Panc1 (cell line): ENCODE measurements around the gene STXBP1. TPM values are rescaled to one million over a fixed set of nuclear protein-coding genes. Genes with fewer than 3 reads are reported as not detected.

Source experiments
- ATAC-seq: fragments of 200-7000 bp; cut with Tn5 transposase; 2 replicates; pipeline ENCODE4 v1.9.1; 2020; ENCODE audit warnings: mild to moderate bottlenecking, moderate library complexity
- BruUV-seq: library from RNA; stranded (reverse); fragments of 400-500 nt; replicated peaks from 2 replicates; lab custom pipeline; 2021; lab: Mats Ljungman, UMichigan
- CTCF ChIA-PET: fragments of 300-600 bp; sonication (Branson Sonifier 250); formaldehyde crosslinking; loops from one replicate; lab custom pipeline; 2022; ENCODE audit warnings: antibody characterized with exemption; lab: Charles Lee
- POLR2A ChIA-PET: fragments of 300-600 bp; sonication (Branson Sonifier 250); formaldehyde crosslinking; loops from one replicate; lab custom pipeline; 2022; ENCODE audit warnings: antibody characterized with exemption; lab: Charles Lee
- DNase-seq: peaks from one replicate; pipeline ENCODE4 v3.0.0-alpha.2; 2010; ENCODE audit warnings: low read depth, low spot score
- H3K27ac ChIP-seq: 2 replicates; pipeline ENCODE4 v1.5.1; 2011; ENCODE audit warnings: mild to moderate bottlenecking, low read length, inconsistent platforms
- H3K27me3 ChIP-seq: fragments of 200-500 bp; sonication (Bioruptor generic); 2 replicates; pipeline ENCODE4 v1.6.0; 2014; ENCODE audit warnings: low read length, inconsistent platforms; ENCODE audit not compliant: control insufficient read depth, insufficient read depth
- H3K36me3 ChIP-seq: fragments of 200-500 bp; sonication (Bioruptor generic); 2 replicates; pipeline ENCODE4 v1.5.1; 2014; ENCODE audit warnings: inconsistent platforms, mild to moderate bottlenecking, low read length, moderate library complexity; ENCODE audit not compliant: control insufficient read depth, insufficient read depth
- H3K4me1 ChIP-seq: 2 replicates; pipeline ENCODE4 v1.5.1; 2011; ENCODE audit warnings: inconsistent platforms, mild to moderate bottlenecking, low read length, moderate library complexity; ENCODE audit not compliant: control insufficient read depth, insufficient read depth
- H3K4me3 ChIP-seq, 2 experiments: 2 replicates each; pipeline ENCODE4 v1.5.1; 2011 to 2012; ENCODE audit warnings: low read depth in 2 of 2, low read length in 2 of 2, mild to moderate bottlenecking in 2 of 2, inconsistent platforms in 1 of 2, moderate library complexity in 1 of 2
- H3K9me3 ChIP-seq: fragments of 200-500 bp; sonication (Bioruptor generic); 2 replicates; pipeline ENCODE4 v1.5.1; 2014; ENCODE audit warnings: low read depth, mild to moderate bottlenecking, inconsistent platforms, low read length, moderate library complexity; ENCODE audit not compliant: control insufficient read depth, insufficient read depth
- POLR2AphosphoS5 ChIP-seq: IDR thresholded peaks from 2 replicates; pipeline ENCODE4 v1.6.1; 2012; ENCODE audit warnings: mild to moderate bottlenecking, low read depth, low read length, moderate library complexity
- SIN3A ChIP-seq: IDR thresholded peaks from 2 replicates; pipeline ENCODE4 v1.6.1; 2012; ENCODE audit warnings: low read depth, mild to moderate bottlenecking, low read length, moderate library complexity, borderline replicate concordance; ENCODE audit not compliant: insufficient read depth
- TCF7L2 ChIP-seq: IDR thresholded peaks from 2 replicates; pipeline ENCODE4 v1.6.1; 2011; ENCODE audit warnings: mild to moderate bottlenecking, low read depth, low read length, inconsistent platforms
- in situ Hi-C: cut with HindIII; loops from 2 replicates; pipeline ENCODE4 v1.10.0; 2016; ENCODE audit warnings: low sequenced_read_pairs, low pct_unique_long_range_greater_than_20kb
- intact Hi-C: fragments of 100-400 bp; cut with micrococcal nuclease; formaldehyde crosslinking; loops from one replicate; pipeline ENCODE4 v1.10.0; 2022; ENCODE audit not compliant: unreplicated experiment
- total RNA-seq: library from RNA; stranded (reverse); gene quantifications from one replicate; pipeline ENCODE4 v1.2.1, GENCODE V29; 2021; ENCODE audit not compliant: unreplicated experiment
- TF ChIP-seq, protein P1 (sequence below): fragments of 450-650 bp; IDR thresholded peaks from 2 replicates; pipeline ENCODE4 v1.5.1; 2017; ENCODE audit warnings: mild to moderate bottlenecking
- TF ChIP-seq, protein P2 (sequence below), 2 experiments: IDR thresholded peaks; 2 replicates each; pipeline ENCODE4 v1.6.1; 2011 to 2012; ENCODE audit warnings: low read depth in 2 of 2, control low read depth in 1 of 2, low read length in 1 of 2, mild to moderate bottlenecking in 1 of 2, moderate library complexity in 1 of 2; ENCODE audit not compliant: insufficient read depth in 1 of 2

STXBP1 gene
- total RNA-seq, 1 experiment from 2014 or later: 67.5 TPM

DNA sequence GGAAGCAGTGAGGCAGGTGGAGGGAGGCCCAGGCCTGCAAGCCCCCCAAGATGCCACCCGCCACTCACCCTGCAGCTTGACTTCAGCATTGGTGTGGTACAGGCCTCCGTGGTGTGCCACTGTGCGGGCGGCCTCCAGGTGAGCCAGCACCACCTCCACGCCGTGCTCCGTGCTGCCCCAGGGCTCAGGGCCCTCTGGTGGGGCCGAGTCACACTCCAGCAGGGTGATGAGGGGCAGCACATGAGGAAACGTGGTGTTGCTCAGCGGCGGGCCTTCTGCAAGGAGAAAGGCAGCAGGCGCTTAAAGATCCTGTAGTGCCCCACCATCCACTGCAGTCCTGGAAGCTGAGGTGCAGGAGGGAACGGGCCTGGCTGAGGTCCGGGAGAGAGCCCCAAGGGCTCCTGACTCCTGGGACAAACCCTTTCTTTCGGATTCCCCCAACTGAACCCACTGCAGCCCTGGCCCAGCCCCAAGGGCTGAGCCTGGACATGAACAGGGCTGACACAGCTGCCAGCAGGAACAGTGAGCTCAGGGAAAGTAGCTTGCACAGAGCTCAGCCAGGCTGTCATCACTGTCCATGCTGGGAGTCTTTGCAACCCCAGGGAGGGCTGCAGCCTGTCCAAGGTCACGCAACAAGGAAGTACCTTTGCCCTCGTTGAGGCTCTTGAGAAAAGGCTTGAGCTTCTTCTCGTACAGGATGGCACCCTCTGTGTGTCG lies 127.7 kb downstream of the STXBP1 start:
- H3K9me3 ChIP-seq: no peaks in the 10 kb centered on the region
- in situ Hi-C loops (no loop called here), intact Hi-C loops (loop anchor here (5.0 to 10.0 kb wide), 2 partner anchors 155 to 183 kb away; no protein-coding TSS in a partner anchor)
- no peak overlapping the region for H3K27ac ChIP-seq
- DNase-seq (no peak), ATAC-seq (no peak)
- H3K27me3 ChIP-seq: no peaks in the 10 kb centered on the region
- no peaks in the 10 kb centered on the region for H3K36me3 ChIP-seq
- no peak for TF ChIP-seq SIN3A
- TF ChIP-seq TCF7L2: no peak
- TF ChIP-seq POLR2AphosphoS5: no peak
- TF ChIP-seq, protein P1, sequence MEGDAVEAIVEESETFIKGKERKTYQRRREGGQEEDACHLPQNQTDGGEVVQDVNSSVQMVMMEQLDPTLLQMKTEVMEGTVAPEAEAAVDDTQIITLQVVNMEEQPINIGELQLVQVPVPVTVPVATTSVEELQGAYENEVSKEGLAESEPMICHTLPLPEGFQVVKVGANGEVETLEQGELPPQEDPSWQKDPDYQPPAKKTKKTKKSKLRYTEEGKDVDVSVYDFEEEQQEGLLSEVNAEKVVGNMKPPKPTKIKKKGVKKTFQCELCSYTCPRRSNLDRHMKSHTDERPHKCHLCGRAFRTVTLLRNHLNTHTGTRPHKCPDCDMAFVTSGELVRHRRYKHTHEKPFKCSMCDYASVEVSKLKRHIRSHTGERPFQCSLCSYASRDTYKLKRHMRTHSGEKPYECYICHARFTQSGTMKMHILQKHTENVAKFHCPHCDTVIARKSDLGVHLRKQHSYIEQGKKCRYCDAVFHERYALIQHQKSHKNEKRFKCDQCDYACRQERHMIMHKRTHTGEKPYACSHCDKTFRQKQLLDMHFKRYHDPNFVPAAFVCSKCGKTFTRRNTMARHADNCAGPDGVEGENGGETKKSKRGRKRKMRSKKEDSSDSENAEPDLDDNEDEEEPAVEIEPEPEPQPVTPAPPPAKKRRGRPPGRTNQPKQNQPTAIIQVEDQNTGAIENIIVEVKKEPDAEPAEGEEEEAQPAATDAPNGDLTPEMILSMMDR: no peak
- TF ChIP-seq, protein P2, sequence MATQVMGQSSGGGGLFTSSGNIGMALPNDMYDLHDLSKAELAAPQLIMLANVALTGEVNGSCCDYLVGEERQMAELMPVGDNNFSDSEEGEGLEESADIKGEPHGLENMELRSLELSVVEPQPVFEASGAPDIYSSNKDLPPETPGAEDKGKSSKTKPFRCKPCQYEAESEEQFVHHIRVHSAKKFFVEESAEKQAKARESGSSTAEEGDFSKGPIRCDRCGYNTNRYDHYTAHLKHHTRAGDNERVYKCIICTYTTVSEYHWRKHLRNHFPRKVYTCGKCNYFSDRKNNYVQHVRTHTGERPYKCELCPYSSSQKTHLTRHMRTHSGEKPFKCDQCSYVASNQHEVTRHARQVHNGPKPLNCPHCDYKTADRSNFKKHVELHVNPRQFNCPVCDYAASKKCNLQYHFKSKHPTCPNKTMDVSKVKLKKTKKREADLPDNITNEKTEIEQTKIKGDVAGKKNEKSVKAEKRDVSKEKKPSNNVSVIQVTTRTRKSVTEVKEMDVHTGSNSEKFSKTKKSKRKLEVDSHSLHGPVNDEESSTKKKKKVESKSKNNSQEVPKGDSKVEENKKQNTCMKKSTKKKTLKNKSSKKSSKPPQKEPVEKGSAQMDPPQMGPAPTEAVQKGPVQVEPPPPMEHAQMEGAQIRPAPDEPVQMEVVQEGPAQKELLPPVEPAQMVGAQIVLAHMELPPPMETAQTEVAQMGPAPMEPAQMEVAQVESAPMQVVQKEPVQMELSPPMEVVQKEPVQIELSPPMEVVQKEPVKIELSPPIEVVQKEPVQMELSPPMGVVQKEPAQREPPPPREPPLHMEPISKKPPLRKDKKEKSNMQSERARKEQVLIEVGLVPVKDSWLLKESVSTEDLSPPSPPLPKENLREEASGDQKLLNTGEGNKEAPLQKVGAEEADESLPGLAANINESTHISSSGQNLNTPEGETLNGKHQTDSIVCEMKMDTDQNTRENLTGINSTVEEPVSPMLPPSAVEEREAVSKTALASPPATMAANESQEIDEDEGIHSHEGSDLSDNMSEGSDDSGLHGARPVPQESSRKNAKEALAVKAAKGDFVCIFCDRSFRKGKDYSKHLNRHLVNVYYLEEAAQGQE (IDR thresholded peaks at IDR 0.05; ENCODE audit: insufficient read depth in 1 of 2, low read depth in 2 of 2, low read length in 1 of 2): no peak
- POLR2A ChIA-PET: no interaction called here
- CTCF ChIA-PET: no interaction called here
- BruUV-seq: no TSS peak
- H3K4me1 ChIP-seq: no peaks in the 10 kb centered on the region
- H3K4me3 ChIP-seq: no peak overlapping the region

DNA sequence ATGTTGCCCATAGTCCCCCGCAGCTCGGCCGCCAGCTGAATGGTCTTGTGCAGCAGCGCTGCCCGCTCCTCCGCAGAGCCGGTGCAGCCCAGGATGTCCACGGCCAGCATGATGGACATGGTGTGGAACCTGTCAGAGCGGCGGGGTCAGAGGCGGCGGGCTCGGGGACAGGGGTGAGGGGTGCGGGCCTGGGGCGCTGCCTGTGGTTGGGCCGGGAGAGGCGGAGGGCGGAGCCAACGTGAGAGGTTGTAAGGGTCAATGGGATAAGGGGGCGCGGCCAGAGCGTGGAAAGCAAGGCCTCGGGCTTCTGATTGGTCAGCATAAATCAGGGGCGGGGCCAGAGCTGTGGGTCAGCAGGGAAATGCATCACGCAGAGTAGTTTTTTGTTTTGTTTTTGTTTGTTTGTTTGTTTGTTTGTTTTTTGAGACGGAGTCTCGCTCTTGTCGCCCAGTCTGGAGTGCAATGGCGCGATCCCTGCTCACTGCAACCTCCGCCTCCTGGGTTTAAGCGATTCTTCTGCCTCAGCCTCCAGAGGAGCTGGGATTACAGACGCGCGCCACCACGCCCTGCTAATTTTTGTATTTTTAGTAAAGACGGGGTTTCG lies 129.9 kb downstream of the STXBP1 start:
- Histone ChIP-seq H3K4me1 (no peaks in the 10 kb centered on the region), H3K36me3 (no peaks in the 10 kb centered on the region), H3K27ac (no peak overlapping the region), H3K4me3 (peak overlapping the region; percentile 39 to 52), H3K9me3 (no peaks in the 10 kb centered on the region), H3K27me3 (no peaks in the 10 kb centered on the region)
- intact Hi-C loops (loop anchor here (5.0 kb wide), 1 partner anchor 180 kb away; no protein-coding TSS in a partner anchor), in situ Hi-C loops (no loop called here)
- TF ChIP-seq, protein P1: no peak
- TF ChIP-seq SIN3A (no peak), POLR2AphosphoS5 (no peak), TCF7L2 (no peak)
- TF ChIP-seq, protein P2 (IDR thresholded peaks at IDR 0.05; ENCODE audit: insufficient read depth in 1 of 2, low read depth in 2 of 2, low read length in 1 of 2): no peak
- ChIA-PET CTCF (no interaction called here), POLR2A (interaction anchor here (0.7 kb wide), 1 partner anchor 278 kb away, joined by 9 read pairs; no protein-coding TSS in a partner anchor)
- peak; percentile 78 for ATAC-seq
- no peak for DNase-seq
- no TSS peak for BruUV-seq
